GM04504 (cell line): Measurements from ENCODE around the gene TLE4.
A peak's percentile ranks its signal among the peaks of the same experiment; 100 is the strongest.
"Not testable (repeated sequence)": the region's sequence is repeated elsewhere in the genome, so short reads cannot be mapped to it uniquely, and the experiment has no call there.

Experiments used
- DNase-seq: peaks from one replicate; pipeline ENCODE4 v3.0.0-alpha.2; 2012; ENCODE audit warnings: low read depth

TLE4 gene

GRCh38 chr9:79638806-79639205 lies 67.0 kb downstream of the TLE4 start:
- no peak for DNase-seq

DNA sequence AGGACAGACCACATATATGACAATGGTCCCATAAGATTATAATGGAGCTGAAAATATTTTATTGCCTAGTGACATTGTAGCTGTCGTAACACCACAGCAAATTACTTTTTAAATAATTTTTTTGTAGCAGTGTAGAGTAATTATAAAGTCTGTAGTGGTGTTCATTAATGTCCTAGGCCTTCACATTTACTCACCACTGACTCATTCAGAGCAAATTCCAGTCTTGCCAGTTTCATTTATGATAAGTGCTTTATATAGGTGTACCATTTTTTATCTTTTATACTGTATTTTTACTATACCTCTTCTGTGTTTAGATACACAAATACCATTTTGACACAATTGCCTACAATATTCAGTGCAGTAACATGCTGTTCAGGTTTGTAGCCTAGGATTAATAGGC lies 67.6 kb downstream of the TLE4 start:
- DNase-seq: no peak

DNA sequence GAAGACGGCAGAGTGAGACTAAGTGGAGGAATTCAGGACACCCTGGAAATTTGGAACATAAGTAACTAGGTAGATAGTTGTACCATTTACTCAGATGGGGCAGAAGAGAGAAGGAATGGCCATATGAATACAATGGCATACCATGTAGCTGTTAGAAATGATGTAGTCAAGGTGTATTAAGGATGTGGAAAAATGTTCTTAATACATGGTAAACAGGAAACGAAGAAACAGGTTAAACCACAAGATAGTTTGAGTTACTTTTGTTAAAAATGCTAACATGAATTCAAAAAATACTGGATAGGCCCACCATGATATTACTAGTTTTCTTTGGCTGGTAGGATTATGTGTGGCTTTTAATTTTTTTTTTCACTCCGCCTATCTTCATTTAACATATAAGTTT lies 68.3 kb downstream of the TLE4 start:
- DNase-seq: not testable (repeated sequence)

- peak; percentile 26 for DNase-seq
These were observed 69.3 kb downstream of the TLE4 start for GRCh38 chr9:79641070-79641469.

- no peak for DNase-seq
These were observed 70.9 kb downstream of the TLE4 start for GRCh38 chr9:79642671-79643070.

DNA sequence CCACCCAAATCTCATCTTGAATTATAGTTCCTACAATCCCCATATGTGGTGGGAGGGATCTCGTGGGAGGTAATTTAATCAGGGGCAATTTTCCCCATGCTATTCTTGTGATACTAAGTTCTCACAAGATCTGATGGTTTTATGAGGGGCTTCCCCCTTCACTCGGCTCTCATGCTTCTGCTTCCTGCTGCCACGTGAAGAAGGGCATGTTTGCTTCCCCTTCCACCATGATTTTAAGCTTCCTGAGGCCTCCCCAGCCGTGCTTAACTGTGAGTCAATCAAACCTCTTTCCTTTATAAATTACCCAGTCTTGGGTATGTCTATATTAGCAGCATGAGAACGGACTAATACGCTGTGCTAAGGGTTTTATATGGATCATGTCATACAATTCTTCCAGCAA lies 72.3 kb downstream of the TLE4 start:
- DNase-seq: no peak

DNA sequence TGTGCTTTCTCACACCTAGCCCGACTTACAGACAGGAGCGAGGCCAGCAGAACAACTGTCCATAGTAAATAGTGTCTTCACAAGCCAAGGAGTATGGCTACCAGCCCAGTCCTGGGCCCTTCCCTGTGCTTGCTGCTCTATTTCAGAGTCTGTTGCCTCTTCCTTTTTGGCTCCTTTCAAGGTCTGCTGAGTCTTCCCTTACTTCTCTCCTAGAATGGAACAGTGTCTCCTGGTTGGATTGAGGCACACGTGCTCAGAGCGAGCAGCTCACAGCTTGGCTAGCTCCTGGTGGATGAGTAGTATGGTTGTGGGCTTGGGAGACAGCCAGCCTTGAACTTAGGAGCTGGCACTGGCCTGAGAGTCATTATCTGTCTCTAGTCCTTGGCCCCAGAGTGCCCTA lies 72.8 kb downstream of the TLE4 start:
- no peak for DNase-seq

DNA sequence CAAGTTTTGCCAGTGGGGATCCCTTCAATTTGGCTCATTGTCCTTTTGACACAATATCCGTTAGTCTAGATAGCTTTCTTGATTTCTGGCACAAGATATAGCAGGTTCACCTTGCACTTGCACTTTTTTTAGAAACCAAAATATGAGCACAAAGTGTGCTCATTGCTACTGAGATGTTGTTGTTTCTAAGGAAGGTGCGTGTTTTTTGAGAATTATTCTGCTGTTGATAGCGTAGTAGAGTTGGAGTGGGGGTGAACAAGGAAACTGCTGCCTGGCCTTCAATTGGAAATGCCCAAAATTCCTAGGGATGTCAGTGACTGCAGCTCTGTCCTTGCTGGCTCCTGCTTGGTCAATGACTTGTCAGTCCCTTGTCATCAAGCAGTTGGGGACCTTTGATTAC lies 73.3 kb downstream of the TLE4 start:
- DNase-seq: no peak

GRCh38 chr9:79646096-79646495 lies 74.3 kb downstream of the TLE4 start:
- DNase-seq: no peak

DNA sequence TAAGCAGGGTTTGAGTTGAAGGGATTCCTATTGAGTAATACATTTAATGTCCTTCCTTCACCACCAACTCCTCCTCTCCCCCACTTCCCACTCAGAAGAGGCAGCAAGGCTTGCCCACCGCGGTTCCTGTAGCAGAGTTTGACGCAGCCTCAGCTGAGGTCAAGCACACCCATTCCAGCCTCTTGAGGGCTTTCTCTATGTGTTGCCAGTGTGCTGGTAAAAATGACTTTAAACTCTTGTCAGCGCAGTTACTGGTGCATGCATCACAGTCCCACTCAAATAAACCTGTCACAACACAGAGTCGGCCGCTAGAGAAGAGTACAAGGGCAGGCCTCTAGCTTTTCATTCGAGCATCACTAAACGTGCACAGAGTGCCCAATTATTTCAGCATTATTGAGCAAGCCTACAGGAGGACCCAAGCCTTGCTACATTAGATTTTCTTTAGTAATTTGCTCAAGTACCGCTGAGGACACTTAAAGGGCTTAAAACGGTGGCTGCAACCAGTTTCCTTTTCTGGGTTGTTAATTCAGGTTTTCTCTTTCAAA lies 79.6 kb downstream of the TLE4 start:
- DNase-seq: no peak

DNA sequence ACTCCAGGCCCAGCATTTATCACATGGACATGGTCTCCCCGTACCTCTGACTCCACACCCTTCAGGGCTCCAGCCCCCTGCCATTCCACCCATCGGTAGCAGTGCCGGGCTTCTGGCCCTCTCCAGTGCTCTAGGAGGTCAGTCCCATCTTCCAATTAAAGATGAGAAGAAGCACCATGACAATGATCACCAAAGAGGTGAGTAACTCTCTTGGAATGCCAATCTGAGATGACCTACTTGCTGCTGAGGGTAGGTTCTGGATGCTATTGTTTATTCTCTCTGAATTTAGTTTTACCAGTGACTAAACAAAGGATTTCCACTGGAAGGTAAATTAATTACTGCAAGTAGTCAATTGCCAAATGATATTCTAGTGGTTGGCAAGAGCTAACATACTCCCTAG lies 80.8 kb downstream of the TLE4 start:
- no peak for DNase-seq

DNA sequence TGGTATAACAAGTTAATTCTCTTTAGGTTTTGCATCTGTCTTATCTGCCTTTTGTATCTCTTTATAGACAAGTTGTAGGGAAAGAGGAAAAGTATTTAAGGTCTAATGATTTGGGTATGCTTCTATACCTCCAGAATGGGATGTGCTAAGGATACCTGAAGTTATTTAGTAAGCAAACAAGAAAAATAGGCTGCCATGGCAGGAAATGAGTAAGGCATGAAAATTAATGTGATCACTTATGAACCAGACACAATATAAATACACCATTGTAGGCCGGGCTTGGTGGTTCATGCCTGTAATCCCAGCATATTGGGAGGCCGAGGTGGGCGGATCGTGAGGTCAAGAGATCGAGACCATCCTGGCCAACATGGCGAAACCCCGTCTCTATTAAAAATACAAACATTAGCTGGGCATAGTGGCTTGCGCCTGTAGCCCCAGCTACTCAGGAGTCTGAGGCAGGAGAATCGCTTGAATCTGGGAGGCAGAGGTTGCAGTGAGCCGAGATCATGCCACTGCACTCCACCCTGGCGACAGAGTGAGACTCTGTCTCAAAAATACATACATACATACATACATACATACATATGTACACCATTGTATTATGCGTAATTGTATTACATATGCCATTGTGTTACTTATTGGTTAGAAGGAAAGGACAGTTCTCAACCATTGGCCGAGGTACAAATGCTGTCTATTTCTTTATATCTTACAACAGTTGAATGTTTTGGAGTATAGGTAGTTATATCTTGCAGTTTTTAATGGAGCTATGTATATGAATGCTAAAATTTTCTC lies 83.0 kb downstream of the TLE4 start:
- DNase-seq: not testable (repeated sequence)

DNA sequence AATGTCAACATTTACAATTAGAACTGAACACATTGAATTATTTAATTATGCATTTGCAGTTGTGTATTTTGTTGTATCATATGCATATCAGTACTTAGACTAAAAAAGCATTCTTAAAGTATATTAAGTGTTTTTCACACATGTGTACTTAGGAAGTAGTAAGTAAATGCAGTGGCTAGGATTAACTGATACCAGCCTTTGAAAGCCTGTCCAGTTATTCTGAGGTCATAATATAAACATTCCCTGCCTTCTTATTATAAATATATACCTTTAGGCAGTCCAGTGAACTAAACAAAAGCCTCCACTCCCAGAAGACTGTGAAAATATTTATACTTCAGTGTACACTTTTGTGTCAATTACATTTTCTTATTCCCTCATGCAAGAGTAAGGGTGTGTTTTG lies 83.8 kb downstream of the TLE4 start:
- DNase-seq: no peak

DNA sequence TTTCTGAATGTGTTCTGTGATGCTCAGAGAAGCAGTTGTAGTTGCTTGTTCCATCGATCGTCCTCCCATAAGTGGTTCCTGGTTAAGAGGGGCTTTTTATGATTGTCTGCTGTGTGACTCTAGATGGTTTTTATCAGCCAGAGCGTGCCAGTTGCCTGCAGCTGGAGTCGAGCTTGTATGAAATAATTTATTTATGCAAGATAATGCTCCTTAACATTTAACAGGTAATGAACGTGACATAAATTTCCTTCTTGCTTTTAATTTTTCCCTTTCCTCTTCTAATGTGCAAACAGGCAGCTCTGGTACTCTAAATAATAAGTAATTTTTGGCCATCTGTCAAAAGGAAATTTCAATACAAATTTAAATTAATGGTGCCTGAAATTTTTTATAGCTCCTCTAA lies 84.4 kb downstream of the TLE4 start:
- DNase-seq: no peak

- DNase-seq: no peak
These were observed 86.1 kb downstream of the TLE4 start for GRCh38 chr9:79657891-79658290.

GRCh38 chr9:79658926-79659325 lies 87.2 kb downstream of the TLE4 start:
- no peak for DNase-seq

- no peak for DNase-seq
These were observed 88.8 kb downstream of the TLE4 start for GRCh38 chr9:79660615-79661014.

- no peak for DNase-seq
These were observed 89.5 kb downstream of the TLE4 start for GRCh38 chr9:79661279-79661678.

DNA sequence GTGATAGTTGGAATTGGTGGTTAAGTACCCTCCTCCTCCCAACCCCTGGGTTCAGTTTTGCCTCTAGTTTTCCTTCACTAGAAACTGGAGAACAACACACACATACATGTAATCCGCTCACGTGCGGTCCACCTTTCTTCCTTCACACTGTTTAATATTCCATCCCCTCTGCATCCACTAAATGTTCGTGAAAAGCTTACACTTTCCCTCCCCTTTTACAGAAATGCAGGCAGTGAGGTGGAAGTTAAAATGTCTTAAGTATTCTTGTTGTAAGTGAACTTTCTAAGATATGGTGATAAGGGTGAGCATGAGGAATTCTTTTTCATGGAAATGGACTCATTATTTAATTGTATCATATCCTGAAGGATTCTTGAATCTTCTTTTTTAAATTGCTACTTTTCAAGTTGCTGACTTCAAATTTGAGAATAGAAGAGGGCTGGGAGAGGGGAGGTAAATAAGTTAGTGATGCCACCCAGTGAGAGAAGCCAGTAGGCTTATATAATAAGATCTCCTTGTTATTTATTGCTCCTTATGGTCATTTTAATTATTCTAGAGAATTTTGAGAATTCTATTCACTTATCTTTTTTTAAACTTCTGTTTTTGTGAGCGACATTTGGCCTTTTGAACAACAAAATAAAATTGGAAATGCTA lies 90.2 kb downstream of the TLE4 start:
- no peak for DNase-seq

GRCh38 chr9:79662537-79662956 lies 90.8 kb downstream of the TLE4 start:
- peak; percentile 38 for DNase-seq

DNA sequence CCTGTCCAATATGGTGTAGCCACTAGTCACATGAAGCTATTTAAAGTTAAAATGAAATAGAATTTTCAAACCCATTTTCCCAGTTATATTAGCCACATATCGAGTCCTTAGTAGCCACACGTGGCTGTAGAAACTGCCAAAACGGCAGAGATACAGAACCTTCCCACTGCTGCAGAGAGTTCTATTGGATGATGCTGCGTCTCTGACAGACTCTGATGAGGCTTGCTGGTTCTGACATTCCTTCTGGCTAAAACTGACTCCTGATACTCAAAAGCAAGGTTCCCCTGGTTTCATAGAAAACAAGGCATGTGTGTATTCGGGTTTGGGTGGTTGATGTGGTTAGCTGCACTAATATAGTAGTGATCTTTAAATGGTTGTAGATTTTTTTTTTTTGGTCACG lies 91.5 kb downstream of the TLE4 start:
- DNase-seq: no peak

DNA sequence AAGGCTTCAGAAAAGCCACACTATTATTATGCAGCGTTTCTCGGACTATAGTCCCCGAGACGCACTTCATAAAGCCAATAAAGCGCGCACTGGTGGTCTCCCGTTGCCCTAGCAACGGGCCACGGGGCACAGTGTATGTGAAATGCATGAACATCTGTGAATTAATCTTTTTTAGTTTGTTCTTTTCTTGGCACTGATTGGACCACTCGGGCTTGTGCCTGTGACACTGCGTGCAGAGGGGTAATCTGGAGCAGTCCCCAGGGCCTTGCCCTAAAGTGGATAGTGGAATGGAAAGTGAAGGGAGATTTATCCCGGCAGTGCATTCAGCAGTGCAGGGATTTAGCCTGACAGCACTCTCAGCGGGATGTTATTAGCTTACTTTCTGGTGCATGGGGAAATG lies 92.1 kb downstream of the TLE4 start:
- DNase-seq: no peak

- DNase-seq: no peak
These were observed 92.6 kb downstream of the TLE4 start for GRCh38 chr9:79664375-79664831.
